ENCODE results near the gene LRTM2. TPM values are rescaled to one million over a fixed set of nuclear protein-coding genes. Genes with fewer than 3 reads are reported as not detected.

Gene LRTM2
- total and polyA plus RNA-seq, 2 of the 4 experiments (the other 2 are of a cell fraction) = not detected

GRCh38 chr12:1873531-1874510, 53.5 kb downstream of the LRTM2 start:
- H3K56ac ChIP-seq (ENCODE audit: extremely low read depth, insufficient read depth, low read length) = no peak overlapping the region
- H3K4me3 ChIP-seq (ENCODE audit: insufficient read depth, low read depth, low read length) = no peak overlapping the region
- dilution Hi-C loops (cut with HindIII; ENCODE audit: low sequenced_read_pairs, unreplicated experiment) = no loop called here
- no peak overlapping the region for H4K91ac ChIP-seq (ENCODE audit: insufficient read depth, low read depth, low read length)
- no peak overlapping the region for H3K9ac ChIP-seq (ENCODE audit: low read depth, low read length)
- H2AK5ac ChIP-seq (ENCODE audit: low read depth, low read length) = no peak overlapping the region
- no peaks in the 10 kb centered on the region for H4K20me1 ChIP-seq (ENCODE audit: insufficient read depth, low read length)
- H3K9me3 ChIP-seq (ENCODE audit: control insufficient read depth, insufficient read depth, low read length) = peaks cover 2% of the 10 kb centered on the region; the same call in 1 of the 2 replicates
- no peak overlapping the region for H4K5ac ChIP-seq (ENCODE audit: low read depth, low read length)
- in situ Hi-C loops (cut with MboI; ENCODE audit: low sequenced_read_pairs) = no loop called here
- DNase-seq (no peak), ATAC-seq (ENCODE audit: low read depth) (no peak)
- H2BK20ac ChIP-seq (ENCODE audit: low read depth, low read length) = no peak overlapping the region
- no peak overlapping the region for H2BK15ac ChIP-seq (ENCODE audit: low read depth, low read length)
- peaks cover 5% of the 10 kb centered on the region; the same call in 1 of the 2 replicates for H3K9me1 ChIP-seq (ENCODE audit: insufficient read depth, low read length)
- no peak overlapping the region for H3K4ac ChIP-seq (ENCODE audit: low read depth, low read length)
- no peak overlapping the region for H2BK5ac ChIP-seq (ENCODE audit: low read depth, low read length, poor library complexity, severe bottlenecking)
- H3K23ac ChIP-seq (ENCODE audit: low read depth, low read length) = no peak overlapping the region
- no peak overlapping the region for H2AFZ ChIP-seq (replicated peaks; ENCODE audit: low read length, poor library complexity)
- no peak overlapping the region for H3K18ac ChIP-seq (ENCODE audit: low read depth, low read length)
- peaks cover 58% of the 10 kb centered on the region for H3K27me3 ChIP-seq (ENCODE audit: control insufficient read depth, insufficient read depth, low read length)
- no peak overlapping the region for H4K8ac ChIP-seq (ENCODE audit: low read depth in 2 of 2, low read length in 2 of 2)
- no peak overlapping the region for H3K14ac ChIP-seq (replicated peaks; ENCODE audit: low read depth, low read length)
- H2AK9ac ChIP-seq (replicated peaks; ENCODE audit: low read depth, low read length, poor library complexity) = no peak overlapping the region
- no peak overlapping the region for H3K4me2 ChIP-seq (ENCODE audit: low read depth, low read length)
- ChIA-PET POLR2A (ENCODE audit: unreplicated experiment) (no interaction called here), CTCF (interaction anchor here (0.7 kb wide), 1 partner anchor 53 kb away, joined by 3 read pairs; no protein-coding TSS in a partner anchor)
- 100% methylated on average over 1 of the region's 5 CpGs; no CpG with 5 or more reads in 1 of the 2 experiments for WGBS, 2 experiments (ENCODE audit: extremely low coverage in 2 of 2, insufficient read length in 1 of 2)
- no peak overlapping the region for H2BK120ac ChIP-seq (ENCODE audit: low read depth, low read length)
- intact Hi-C loops (cut with micrococcal nuclease) = no loop called here
- H3K27ac ChIP-seq (ENCODE audit: insufficient read depth, low read length) = no peak overlapping the region
- H3K4me1 ChIP-seq (ENCODE audit: control insufficient read depth, insufficient read depth, low read length) = no peaks in the 10 kb centered on the region
- no peaks in the 10 kb centered on the region for H3K36me3 ChIP-seq (ENCODE audit: control insufficient read depth, insufficient read depth, low read length)
- no peaks in the 10 kb centered on the region for H3K79me1 ChIP-seq (ENCODE audit: low read depth in 1 of 2, low read length in 2 of 2)
- no TSS peak for BruUV-seq (replicated peaks)
- no peak for TF ChIP-seq MXI1 (IDR thresholded peaks at IDR 0.05; ENCODE audit: borderline replicate concordance, low read depth, low read length)
- TF ChIP-seq FOS (IDR thresholded peaks at IDR 0.05; ENCODE audit: low read depth, low read length) = no peak
- TF ChIP-seq USF2 (IDR thresholded peaks at IDR 0.05; ENCODE audit: low read depth, low read length) = no peak
- no peak for TF ChIP-seq NFE2L2 (IDR thresholded peaks at IDR 0.05; ENCODE audit: low read depth, low read length)
- no peak for TF ChIP-seq CEBPB (IDR thresholded peaks at IDR 0.05; ENCODE audit: low read depth, low read length)
- TF ChIP-seq RAD21 (IDR thresholded peaks at IDR 0.05; ENCODE audit: low read length) = no peak
- no peak for TF ChIP-seq SMC3 (IDR thresholded peaks at IDR 0.05; ENCODE audit: low read depth, low read length)
- no peak for TF ChIP-seq MAZ (IDR thresholded peaks at IDR 0.05; ENCODE audit: borderline replicate concordance, low read depth, low read length)
- no peak for TF ChIP-seq POLR2A (IDR thresholded peaks at IDR 0.05; ENCODE audit: low read depth, low read length)
- no peak for TF ChIP-seq RCOR1 (IDR thresholded peaks at IDR 0.05; ENCODE audit: insufficient replicate concordance, low read length)
- no peak for TF ChIP-seq BHLHE40 (IDR thresholded peaks at IDR 0.05; ENCODE audit: low read depth, low read length)
- TF ChIP-seq MAFK (IDR thresholded peaks at IDR 0.05; ENCODE audit: low read depth, low read length) = no peak
- no peak for TF ChIP-seq ELK1 (IDR thresholded peaks at IDR 0.05; ENCODE audit: borderline replicate concordance, low read depth, low read length)
- no peak for TF ChIP-seq CTCF (conservative IDR thresholded peaks at IDR 0.05; ENCODE audit: low read depth, low read length)

All from IMR-90 (cell line).